Stimulated activated CD4-positive, alpha-beta T cell treated with anti-CD3 and anti-CD28 coated beads, Interleukin-12 subunit alpha, Interleukin-12 subunit beta, amount 100 ng/mL, for 24 hours (primary cell): ENCODE results near the gene ZNF681.
"Not testable (repeated sequence)": the region's sequence is repeated elsewhere in the genome, so short reads cannot be mapped to it uniquely, and the experiment has no call there.

Experiments
- DNase-seq, 2 experiments: peaks; one replicate each; pipeline ENCODE4 v3.0.0-alpha.2; 2020; ENCODE audit warnings: low read depth in 2 of 2

The ZNF681 gene

GRCh38 chr19:23692937-23693336, 65.8 kb downstream of the ZNF681 start:
- DNase-seq, result not testable (repeated sequence)
